G401 (cell line): ENCODE measurements around the gene STPG4. TPM values are rescaled to one million over a fixed set of nuclear protein-coding genes. Genes with fewer than 3 reads are reported as not detected.
"Not testable (repeated sequence)": the region's sequence is repeated elsewhere in the genome, so short reads cannot be mapped to it uniquely, and the experiment has no call there.

Experiments
- DNase-seq: peaks from one replicate; pipeline ENCODE4 v3.0.0-alpha.2; 2015; ENCODE audit warnings: low spot score
- in situ Hi-C: cut with HindIII; loops from 2 replicates; pipeline ENCODE4 v1.10.0; 2016; ENCODE audit warnings: low sequenced_read_pairs, mixed read lengths
- total RNA-seq: library from RNA; depleted of rRNA; stranded (reverse); fragments of >200 nt; shearing (Covaris generic); gene quantifications from 2 replicates; pipeline ENCODE4 v1.2.3, GENCODE V29; 2014

The STPG4 gene
- total RNA-seq, 1 experiment from 2014 or later: not detected

DNA sequence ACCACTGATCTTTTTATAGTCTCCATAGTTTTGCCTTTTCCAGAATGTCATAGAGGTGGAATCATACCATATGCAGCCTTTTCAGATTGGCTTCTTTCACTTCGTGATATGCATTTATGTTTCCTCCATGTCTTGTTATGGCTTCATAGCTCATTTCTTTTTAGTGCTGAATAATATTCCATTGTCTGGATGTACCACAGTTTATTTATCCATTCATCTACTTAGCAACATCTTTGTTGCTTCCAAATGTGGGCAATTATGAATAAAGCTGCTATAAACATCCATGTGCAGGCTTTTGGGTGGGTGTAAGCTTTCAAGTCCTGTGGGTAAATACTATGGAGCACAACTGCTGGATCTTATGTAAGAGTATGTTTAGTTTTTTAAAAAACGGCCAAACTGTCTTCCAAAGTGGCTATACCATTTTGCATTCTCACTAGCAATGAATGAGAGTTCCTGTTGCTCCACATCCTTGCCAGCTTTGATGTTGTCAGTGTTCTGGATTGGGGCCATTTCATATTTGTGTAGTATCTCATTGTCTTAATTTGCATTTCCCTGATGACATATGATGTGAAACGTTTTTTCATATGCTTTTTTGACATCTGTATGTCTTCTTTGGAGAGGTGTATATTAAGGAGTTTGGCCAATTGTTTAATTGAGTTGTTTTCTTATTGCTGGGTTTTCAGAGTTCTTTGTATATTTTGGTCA, 20.6 kb downstream of the STPG4 start:
- in situ Hi-C loops: no loop called here
- DNase-seq: no peak

DNA sequence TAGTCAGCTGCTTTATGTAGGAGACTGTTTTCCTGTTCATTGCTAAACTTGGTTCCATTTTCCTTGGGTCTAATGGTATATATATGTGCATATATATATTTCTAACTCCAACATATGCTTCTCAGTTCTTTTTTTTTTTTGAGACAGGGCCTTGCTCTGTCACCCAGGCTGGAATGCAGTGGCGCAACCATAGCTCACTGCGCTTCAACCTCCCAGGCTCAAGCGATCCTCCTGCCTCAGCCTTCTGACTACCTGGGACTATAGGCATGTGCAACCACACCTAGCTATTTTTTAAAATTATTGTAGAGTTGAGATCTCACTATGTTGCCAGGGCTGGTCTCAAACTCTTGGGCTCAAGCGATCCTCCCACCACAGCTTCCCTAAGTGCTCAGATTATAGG, 22.1 kb downstream of the STPG4 start:
- in situ Hi-C loops: no loop called here
- no peak for DNase-seq

DNA sequence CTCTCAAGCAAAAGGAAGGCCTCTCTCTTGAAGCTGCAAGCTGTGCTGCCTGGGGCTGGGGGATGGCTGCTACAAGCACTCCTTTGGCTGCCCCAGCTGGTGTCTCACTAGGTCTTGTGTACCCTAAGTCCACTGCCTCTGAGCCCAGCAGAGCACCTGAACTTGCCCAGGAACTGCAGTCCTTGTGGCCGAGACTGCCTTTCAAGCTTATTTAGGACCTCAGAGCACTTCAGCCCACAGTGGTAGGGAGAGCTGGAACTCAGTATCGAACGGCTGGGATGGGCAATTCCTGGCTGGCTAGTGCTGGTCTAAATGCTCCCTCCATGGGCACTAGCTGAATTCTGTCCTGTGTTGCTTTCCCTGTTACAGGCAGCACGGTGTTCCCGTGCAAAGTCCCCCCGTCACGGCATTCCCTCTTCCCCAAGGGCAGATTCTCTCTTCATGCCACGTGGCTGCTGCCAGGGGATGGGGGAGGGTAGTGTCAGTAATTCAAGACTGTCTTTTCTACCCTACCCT, 25.9 kb downstream of the STPG4 start:
- no peak for DNase-seq
- in situ Hi-C loops: no loop called here

DNA sequence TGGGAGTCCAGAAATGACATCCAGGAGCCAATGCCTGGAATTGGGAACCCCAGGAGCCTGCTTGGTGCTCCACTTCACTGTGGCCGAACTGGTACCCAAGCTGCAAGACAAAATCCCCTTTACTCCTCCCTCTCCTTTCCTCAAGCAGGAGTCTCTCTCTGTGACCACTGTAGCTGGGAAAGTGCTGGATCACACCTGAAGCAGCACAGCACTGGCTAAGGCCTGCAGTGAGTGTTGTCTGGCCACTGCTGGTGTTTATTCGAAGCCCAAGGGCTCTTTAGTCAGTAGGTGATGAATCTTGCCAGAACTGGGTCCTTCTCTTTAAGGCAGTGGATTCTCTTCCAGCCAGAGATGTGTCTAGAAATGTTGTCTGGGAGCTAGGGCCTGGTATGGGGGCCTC, 26.4 kb downstream of the STPG4 start:
- no peak for DNase-seq
- in situ Hi-C loops: no loop called here

DNA sequence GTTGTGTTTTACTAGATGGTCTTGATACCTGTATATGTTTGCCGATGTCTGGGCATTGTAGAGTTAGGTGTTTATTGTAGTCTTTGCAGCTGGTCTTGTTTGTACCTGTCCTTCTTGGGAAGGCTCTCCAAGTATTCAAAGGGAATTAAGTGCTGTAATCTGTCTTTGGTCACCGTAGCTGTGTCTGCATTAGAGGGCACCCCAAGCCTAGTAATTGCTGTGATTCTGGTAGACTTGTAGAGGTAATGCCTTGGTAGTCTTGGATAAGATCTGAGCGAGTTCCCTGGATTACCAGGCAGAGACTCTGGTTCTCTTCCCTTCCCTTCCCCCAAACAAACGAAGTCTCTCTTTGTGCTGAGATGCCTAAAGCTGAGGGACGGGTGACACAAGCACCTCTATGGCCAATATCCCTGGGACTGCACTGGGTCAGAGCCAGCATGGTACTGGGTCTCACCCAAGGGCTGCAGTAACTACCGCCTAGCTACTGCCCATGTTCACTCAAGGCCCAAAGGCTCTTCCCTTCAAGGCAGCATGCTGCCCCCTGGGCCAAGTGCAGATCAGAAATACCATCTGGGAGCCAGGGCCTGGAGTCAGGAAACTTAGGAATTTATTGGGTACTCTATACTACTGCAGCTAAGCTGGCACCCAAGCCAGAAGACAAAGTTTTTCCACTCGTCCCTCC, 27.1 kb downstream of the STPG4 start:
- no peak for DNase-seq
- in situ Hi-C loops: no loop called here

DNA sequence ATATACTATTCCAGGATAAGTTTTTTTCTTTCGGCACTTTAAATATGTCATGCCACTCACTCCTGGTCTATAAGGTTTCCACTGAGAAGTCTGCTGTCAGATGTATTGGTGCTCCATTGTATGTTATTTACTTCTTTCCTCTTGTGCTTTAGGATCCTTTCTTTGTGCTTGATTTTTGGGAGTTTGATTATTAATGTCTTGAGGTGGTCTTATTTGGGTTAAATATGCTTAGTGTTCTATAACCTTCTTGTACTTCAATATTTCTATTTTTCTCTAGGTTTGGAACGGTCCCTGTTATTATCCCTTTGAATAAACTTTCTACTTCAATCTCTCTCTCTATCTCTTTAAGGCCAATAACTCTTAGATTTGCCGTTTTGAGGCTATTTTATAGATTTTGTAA, 28.3 kb downstream of the STPG4 start:
- no peak for DNase-seq
- in situ Hi-C loops: no loop called here

DNA sequence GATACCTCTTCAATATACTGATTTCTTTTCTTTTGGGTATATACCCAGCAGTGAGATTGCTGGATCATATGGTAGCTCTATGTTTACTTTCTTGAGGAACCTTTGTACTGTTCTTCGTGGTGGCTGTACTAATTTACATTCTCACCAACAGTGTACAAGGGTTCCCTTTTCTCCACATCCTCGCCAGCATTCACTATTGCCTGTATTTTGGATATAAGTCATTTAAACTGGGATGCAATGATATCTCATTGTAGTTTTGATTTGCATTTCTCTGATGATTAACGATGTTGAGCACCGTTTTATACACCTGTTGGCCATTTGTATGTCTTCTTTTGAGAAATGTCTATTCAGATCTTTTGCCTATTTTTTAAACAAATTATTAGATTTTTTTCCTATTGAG, 30.4 kb downstream of the STPG4 start:
- in situ Hi-C loops: not testable (repeated sequence)

DNA sequence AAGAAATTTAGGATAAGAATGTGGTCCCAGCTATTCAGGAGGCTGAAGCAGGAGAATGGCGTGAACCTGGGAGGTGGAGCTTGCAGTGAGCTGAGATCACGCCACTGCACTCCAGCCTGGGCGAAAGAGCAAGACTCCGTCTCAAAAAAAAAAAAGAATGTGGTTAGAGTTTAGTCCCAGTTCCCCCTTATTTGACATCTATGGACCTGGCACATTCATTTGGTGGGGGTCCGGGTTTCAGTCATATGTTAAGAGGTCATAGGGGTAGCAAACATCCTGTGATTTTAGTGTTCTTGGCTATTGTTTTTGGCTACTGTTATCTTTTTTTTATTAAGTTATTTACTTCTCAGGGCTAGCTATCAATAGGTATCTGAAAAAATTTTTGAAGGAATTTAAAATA, 34.7 kb downstream of the STPG4 start:
- DNase-seq, in situ Hi-C loops: not testable (repeated sequence)

More for the DNA sequence above, 30.4 kb downstream of the STPG4 start:
- not testable (repeated sequence) for DNase-seq

DNA sequence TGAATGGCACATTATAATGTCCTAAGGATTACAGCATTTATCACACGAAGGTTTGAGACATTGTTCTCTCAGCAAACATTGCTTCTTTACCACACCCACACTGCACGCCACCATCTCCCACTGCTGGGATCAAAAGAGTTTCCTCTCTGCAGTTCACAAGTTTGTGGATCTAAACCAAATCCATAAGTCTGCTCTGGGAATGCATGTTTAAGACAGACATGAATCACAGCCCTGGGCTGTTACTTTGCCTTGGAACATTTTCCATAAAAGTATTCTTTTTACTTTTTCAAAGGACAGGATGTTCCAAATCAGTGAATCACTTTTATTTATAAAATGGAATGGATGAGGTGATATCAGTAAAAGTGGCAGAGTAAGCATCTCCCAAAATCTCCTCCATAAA, 36.1 kb downstream of the STPG4 start:
- in situ Hi-C loops: no loop called here
- no peak for DNase-seq

DNA sequence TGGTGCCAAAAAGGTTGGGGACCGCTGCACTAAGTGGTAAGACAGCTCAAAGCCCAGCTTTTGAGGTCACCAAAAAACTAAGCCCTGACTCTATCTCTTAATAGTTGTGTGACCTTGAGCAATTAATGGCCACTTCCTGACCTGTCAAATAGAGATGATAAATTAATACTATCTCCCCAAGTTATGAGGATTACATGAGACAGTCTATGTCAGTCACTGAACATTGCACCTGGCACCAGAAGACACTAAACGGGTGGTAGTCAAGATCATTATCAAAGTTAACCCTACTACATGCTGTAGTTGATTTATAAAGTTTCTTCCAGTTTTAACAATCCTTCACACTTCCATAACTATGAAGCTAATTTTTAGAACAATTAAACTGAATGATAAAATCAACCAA, 36.5 kb downstream of the STPG4 start:
- no peak for DNase-seq
- in situ Hi-C loops: no loop called here

DNA sequence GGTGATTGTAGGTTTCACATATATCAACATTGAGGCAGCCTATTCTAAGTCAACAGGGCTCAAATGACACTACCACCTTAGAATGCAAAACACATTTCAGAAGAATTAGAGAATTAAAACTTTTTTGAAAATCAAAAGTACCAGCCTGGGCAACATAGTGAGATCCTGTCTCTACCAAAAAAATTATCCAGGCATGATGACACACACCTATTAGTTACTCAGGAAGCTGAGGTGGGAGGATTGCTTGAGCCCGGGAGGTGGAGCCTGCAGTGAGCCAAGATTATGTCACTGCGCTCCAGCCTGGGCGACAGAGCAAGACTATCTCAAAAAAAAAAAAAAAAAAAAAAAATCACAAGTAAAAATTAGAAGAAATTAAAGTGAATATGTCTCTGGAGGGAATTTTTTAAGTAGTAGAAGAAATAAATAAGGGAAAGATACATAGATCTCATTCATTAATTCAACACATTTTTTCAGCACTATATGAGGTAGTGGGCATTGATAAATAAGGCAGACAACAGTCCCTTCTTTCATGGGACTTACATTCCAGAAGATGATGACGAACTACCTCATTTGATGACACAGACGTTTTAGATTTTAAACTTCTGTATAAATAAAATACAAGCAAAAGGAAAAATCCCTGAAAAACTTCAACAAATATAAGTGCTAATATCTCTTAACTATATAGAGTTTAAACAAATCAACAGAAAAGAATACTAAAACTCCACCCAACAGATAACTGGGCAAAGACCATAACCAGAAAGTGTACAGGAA, 42.3 kb downstream of the STPG4 start:
- DNase-seq: no peak
- in situ Hi-C loops: no loop called here

DNA sequence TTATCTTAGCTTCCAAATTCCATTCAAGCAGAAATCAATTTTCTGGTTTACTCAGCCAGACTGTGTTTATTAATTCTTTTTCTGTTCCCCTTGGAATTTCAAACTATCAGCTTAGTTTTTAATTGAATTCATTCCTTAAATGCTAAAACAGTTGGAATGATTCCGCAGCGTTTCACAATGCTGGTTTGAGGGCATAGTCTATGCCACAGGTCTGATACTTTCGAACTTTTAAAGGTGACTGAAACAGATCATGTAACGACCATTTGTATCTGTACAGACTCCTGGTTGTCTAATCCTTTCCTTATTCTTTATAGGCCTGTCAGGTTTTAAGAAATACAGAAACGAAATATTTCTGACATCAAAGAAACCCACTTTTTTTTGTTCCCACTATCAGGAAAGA, 45.4 kb downstream of the STPG4 start:
- DNase-seq: no peak
- in situ Hi-C loops: no loop called here

DNA sequence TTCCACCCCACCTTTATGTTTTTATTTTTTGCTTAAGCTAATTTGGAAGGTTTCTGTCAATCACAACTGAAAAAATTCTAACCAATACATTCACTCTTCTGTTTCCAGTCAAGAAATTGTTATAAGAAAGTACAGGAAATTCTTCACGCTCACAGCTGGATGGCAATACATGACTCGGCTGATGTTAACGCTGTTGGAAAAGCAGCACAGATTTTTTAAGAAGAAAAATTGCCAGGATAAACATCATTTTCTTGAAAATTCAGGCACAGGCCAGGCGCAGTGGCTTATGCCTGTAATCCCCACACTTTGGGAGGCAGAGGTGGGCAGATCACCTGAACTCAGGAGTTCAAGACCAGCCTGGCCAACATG, 46.1 kb downstream of the STPG4 start:
- in situ Hi-C loops: no loop called here
- no peak for DNase-seq

DNA sequence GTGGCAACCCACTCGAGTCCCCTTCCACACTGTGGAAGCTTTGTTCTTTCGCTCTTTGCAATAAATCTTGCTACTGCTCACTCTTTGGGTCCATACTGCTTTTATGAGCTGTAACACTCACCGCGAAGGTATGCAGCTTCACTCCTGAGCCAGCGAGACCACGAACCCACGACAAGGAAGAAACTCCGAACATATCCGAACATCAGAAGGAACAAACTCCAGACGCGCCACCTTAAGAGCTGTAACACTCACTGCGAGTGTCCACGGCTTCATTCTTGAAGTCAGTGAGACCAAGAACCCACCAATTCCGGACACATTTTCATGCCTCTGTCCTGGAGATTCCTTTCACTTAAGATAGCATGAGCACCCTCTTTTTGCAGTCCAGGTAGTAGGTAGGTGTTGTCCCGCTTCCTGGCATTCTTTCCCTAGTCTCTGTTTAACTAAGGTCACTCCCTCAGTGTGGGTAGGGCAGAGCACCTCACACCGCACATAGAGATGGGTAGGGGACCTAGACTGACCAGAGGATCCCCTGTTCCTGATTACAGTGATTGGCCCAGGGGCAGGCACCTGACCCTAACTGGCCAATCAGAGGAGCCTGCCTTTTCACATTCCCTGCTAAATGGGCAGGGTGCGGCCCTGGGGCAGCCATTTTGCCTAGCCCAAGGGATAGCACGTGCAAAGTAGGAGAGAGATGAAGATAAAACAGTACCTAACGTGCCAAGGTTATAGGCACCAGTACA, 46.7 kb downstream of the STPG4 start:
- DNase-seq, in situ Hi-C loops: not testable (repeated sequence)

DNA sequence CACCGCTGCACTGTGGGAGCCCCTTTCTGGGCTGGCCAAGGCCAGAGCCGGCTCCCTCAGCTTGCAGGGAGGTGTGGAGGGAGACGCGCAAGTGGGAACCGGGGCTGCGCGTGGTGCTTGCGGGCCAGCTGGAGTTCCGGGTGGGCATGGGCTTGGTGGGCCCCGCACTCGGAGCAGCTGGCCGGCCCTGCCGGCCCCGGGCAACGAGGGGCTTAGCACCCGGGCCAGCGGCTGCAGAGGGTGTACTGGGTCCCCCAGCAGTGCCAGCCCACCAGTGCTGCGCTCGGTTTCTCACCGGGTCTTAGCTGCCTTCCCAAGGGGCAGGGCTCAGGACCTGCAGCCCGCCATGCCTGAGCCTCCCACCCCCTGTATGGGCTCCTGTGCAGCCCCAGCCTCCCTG, 47.9 kb downstream of the STPG4 start:
- in situ Hi-C loops, DNase-seq: not testable (repeated sequence)

DNA sequence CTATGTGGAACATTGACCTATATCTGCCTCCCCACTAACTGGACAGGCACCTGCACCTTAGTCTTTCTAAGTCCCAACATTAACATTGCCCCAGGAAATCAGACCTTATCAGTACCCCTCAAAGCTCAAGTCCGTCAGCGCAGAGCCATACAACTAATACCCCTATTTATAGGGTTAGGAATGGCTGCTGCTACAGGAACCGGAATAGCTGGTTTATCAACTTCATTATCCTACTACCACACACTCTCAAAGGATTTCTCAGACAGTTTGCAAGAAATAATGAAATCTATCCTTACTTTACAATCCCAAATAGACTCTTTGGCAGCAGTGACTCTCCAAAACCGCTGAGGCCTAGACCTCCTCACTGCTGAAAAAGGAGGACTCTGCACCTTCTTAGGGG, 48.9 kb downstream of the STPG4 start:
- in situ Hi-C loops, DNase-seq: not testable (repeated sequence)

DNA sequence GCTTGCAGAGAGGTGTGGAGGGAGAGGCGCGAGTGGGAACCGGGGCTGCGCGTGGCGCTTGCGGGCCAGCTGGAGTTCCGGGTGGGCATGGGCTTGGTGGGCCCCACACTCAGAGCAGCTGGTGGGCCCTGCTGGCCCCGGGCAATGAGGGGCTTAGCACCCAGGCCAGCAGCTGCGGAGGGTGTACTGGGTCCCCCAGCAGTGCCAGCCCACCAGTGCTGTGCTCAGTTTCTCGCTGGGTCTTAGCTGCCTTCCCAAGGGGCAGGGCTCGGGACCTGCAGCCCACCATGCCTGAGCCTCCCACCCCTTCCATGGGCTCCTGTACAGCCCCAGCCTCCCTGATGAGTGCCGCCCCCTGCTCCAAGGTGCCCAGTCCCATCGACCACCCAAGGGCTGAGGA, 55.4 kb downstream of the STPG4 start:
- in situ Hi-C loops, DNase-seq: not testable (repeated sequence)

DNA sequence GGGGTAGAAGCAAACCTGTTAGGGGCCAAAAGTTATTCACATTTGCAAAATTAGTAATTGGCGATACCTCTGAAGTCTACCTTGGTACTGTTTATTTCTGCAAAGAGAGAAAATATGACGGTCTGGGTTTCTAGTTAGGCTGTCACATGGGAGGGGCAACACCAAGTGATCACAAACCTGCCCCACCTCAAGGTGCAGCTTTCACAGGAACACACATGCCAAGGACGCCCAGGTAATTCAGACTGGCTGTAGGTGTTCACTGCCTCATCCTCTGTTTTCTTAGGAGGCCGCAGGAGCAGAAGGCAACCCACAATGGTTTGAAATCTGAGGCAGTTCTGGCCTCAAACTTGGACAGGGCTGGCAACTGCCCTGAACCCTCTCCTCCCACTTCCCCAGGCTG, 56.2 kb downstream of the STPG4 start:
- no peak for DNase-seq
- in situ Hi-C loops: no loop called here

DNA sequence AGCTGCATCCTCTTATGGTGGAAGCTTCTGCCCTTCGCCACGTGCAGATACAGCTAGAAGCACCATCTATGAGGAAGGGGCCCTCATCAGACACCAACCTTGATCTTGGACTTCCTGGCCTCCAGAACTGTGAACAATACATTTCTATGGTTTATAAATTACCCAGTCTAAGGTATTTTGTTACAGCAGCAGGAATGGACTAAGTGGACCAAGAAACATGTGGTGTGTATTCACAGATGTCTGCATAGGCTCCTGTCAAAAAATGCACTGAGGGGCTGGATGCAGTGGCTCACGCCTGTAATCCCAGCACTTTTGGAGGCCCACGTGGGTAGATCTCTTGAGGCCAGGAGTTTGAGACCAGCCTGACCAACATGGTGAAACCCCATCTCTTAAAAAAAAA, 57.5 kb downstream of the STPG4 start:
- in situ Hi-C loops: no loop called here
- DNase-seq: no peak
